Activated CD8-positive, alpha-beta memory T cell treated with anti-CD3 and anti-CD28 coated beads for 24 hours (primary cell): ENCODE data around the gene PIGQ.
A peak's percentile ranks its signal among the peaks of the same experiment; 100 is the strongest.

ENCODE experiments used
- DNase-seq: peaks from one replicate; pipeline ENCODE4 v3.0.0-alpha.2; 2020

PIGQ gene

DNA sequence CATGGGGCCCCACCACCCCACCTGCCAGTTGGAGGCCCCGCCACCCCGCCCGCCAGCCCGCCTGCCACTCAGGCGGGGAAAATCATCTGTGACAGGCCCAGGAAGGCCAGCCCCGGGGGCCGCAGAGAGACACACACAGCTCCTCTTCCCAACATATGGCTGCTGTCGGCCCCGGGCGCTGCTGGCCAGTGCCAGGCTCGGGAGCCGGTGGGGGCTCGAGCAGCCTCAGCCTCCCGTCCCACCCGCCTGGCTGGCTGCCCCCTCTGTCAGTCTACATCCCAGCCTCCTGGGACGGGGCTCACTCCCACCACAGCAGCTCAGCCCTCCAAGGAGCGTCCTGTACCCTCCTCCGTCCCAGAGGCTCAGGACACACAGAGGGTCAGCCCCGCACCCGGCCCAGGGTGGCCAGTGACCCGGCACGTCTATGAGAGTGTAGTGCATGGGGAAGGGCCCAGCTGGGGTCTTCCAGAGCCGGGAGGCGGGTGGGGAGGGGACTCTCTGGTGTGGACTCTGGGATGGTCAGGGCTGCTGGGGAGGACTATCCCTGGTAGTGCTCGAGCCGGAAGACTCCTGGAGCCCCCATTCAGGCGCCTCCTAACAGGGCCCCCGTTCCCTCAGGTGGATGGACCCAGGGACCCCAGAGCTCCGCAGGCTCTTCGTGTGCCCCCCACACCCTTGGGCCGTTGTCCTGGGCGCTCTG, 13.1 kb upstream of the PIGQ start:
- DNase-seq = no peak

DNA sequence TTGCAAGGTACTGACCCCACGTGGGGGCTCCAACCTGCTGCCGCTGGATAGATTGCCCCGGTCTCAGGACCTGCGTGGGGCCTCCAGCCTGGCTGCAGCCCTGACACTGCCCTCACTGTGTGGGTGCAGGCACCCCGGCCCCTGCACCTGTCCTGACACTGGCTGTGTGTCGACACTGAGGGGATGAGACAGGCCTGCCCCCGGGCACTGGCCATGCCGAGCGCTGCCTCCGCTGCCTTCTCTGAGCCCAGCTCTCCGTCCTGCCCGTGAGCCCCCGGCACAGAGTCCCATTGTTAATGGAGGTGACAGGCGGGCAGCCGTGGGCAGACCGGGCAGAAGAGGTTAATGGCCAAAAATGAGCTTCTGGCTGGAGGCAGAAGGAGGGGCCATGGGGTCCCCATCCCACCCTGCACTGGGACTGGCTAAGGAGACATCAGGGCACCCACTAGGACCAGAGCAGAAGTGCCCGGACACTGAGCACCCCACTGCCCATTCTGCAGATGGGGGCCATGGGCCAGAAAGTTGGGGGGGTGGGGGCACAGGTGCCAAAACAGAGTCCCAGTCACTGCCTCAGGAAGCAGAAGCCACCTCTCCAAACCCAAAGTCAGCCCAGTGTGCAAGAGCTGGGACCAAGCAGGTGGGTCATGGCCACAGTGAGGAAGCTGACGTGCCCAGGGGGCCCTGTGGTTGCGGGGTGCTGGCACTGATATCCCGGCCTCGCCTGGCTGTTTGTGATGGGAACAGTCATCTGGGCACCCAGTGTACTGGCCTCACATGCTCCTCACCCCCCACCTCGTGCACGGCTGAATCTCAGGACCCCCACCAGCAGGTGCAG, 12.1 kb upstream of the PIGQ start:
- DNase-seq = no peak

GRCh38 chr16:558298-559020, 11.3 kb upstream of the PIGQ start:
- no peak for DNase-seq

DNA sequence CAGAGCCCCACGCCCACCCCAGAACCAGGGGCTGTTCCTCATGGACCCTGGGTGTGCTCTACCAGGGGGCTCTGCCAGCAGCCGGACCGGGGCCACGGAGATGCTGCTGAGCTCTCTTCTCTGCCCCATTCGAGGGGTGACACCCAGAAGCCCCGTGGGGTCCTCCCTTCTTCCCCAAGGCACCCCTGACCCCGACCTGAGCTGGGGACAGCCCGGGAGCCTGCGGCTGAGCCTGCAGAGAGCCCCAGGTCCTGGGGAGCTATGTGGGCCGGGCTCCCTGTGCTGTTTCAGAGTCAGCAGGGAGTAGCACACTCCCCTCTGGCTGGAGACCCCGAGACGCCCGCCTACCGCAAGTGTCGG, 10.8 kb upstream of the PIGQ start:
- no peak for DNase-seq

- no peak for DNase-seq
These were observed 10.2 kb upstream of the PIGQ start for GRCh38 chr16:559411-560203.

DNA sequence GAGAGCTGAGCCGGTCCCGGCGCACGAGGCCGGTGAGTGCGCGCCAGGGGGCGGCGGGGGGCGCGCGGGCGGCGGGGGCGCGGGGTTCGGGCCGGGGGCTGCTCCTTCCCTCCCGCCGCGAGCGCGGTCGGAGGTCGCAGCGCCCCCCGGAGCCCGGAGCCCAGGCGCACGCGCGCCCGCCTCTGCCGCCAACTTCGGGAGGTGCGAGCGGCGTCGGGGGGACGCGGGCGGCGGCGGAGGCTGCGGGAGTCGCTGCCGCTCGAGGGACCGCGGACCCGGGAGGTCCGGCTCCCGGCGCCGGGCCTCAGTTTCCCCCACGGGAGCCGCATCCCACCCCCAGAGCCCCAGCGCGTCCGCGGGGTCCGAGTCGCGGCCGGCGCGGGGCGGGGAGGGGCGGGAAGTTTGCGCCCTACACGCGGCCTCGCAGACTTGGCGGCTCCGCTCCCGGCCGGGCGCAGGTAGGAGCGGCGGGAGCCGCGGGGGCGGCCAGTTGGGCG, 9.5 kb upstream of the PIGQ start, which contains the start of gene PRR35:
Gene PRR35, plus strand, starts transcription at position 191 of the 497 bp plus-strand sequence. CDS start 2,901 bp downstream, outside the sequence.
- no peak for DNase-seq

DNA sequence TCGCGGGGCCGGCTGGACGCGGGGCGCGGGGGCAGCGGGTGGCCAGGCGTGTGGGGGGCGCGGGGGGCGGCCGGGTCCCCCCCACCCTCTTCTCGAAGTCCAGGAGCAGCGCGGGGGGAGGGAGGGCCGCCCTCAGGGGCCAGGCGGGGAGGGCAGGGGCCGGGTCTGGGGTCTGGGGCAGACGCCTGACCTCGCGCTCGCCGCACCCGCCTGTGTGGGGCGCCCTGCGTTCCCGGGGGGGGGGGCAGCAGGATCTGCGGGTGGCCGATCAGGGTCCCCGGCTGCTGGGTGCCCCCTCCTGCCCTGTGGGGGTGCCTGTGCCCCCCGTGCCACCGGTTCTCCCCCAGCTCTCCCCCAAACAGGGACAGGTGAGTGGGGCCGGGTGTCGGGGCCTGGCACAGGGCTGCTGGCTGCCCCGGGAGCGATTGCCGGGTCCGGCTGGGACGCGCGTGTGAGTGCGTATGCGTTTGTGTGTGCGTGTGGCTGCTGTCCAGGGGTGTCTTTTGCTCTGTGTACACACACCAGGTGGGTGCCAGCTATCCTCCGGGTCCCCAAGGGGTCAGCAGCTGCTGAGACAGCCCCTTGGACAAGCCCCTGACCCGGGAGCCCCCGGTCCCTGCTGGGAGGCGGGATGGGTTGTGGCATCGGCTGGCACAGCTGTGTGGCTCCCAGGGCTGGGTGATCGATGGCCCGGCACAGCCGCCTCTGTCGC, 8.9 kb upstream of the PIGQ start:
- DNase-seq = no peak

DNA sequence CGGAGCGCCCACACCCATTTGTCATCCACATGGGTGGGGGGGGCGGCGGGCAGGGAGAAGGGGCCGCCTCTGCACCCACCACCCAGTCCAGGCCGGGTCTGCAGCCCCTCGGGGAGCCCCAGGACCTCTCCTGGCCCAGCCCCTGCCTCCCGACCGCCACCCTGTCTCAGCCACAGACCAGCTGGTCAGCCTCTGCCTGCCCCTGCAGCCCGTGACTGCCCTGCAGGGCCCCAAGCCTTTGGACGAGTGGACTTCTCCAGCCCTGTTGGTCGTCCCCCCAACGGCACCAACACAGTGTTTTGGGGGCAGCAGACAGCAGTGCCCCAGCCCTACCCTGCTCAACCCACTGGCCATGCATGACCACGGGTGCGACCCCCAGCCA, 8.4 kb upstream of the PIGQ start:
- DNase-seq = no peak

GRCh38 chr16:561957-562938, 7.5 kb upstream of the PIGQ start:
- no peak for DNase-seq

DNA sequence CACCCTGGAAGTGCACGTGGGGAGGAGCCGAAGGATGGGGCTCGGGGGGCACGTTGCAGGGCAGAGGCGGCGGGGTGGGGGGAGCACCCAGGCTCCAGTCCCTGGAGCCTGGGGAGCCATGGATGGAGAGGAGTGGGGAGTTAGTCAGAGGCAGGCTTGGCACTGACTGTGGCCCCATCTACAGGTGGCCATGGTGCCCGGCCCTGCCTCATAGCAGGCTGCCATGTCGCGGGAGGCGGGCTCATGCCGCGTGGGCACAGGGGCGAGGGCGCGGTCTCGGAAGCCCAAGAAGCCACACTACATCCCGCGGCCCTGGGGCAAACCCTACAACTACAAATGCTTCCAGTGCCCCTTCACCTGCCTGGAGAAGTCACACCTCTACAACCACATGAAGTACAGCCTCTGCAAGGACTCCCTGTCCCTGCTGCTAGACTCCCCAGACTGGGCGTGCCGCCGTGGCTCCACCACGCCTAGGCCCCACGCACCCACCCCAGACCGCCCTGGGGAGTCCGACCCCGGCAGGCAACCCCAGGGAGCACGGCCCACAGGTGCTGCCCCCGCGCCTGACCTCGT, 6.6 kb upstream of the PIGQ start:
- DNase-seq = no peak

DNA sequence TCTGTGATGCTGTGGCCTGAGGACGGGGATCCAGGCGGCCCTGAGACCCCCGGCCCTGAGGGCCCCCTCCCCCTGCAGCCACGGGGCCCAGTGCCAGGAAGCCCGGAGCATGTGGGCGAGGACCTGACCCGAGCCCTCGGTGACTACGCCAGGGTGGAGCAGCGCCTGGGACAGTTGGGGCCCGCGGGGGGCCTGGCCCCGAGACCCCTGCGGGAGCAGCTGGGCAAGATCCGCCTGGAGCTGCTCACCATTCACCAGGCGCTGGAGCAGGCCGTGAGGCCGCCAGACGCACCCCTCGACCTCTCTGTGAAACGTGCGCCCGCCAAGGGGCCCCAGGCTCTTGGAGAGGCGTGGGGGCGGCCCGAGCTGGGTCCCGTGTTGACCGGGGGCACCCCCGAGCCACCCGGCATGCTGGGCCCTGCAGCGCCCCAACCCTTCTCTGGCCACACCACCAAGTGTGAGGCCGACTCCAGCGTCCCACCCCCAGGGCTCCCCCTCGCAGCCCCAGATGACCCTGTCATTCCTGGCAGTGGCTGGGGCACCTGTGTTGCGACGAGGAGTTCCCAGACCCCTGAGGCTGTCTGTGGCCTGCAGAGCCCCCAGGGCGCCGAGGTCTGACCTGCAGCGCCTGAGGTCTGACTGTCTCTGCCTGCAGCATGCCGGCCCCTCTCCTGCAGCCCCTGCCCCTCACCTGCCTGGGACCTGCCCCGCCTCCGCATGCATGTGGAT, 4.9 kb upstream of the PIGQ start:
- DNase-seq = no peak

DNA sequence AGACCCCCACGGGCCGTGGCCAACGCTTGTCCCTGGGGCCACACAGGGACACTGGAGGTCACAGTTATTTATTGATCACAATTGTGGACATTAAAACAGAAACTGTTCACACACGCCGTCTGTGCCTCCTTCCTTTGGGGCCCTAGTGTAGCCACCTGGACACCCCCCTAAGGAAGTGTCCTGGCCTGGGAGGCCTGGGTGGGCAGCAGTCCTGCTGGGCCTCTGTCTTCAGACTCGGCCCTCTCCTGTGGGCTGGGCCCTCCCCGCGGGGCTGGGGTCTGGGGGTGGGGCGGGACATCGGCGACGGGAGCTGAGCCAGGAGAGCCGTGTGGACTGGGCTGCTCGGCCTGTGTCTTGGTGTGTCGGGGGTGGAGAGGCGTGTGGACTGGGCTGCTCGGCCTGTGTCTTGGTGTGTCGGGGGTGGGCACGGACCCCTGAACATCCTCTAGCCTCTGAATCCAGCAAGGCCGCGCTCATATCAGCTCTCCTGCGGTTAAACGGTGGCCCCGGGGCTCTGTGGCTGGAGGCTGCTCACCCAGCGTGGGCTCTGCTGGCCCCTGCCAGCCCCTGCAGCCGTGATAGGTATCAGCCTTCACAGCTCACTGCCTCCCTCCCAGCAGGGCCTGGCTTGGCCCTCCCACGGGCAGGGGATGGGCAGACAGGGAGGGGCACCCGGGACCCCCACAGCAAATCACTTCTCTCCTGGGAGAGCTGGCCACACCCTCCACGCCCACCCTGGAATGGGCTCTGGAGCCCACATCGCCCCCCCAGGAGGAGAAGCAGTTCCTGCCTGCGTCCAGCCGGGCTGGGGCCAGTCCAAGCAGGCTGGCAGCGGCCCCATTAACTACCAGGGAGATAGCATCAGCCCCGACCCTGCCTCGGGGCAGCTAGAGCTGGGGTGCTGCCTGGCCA, 4.1 kb upstream of the PIGQ start:
- DNase-seq = no peak

DNA sequence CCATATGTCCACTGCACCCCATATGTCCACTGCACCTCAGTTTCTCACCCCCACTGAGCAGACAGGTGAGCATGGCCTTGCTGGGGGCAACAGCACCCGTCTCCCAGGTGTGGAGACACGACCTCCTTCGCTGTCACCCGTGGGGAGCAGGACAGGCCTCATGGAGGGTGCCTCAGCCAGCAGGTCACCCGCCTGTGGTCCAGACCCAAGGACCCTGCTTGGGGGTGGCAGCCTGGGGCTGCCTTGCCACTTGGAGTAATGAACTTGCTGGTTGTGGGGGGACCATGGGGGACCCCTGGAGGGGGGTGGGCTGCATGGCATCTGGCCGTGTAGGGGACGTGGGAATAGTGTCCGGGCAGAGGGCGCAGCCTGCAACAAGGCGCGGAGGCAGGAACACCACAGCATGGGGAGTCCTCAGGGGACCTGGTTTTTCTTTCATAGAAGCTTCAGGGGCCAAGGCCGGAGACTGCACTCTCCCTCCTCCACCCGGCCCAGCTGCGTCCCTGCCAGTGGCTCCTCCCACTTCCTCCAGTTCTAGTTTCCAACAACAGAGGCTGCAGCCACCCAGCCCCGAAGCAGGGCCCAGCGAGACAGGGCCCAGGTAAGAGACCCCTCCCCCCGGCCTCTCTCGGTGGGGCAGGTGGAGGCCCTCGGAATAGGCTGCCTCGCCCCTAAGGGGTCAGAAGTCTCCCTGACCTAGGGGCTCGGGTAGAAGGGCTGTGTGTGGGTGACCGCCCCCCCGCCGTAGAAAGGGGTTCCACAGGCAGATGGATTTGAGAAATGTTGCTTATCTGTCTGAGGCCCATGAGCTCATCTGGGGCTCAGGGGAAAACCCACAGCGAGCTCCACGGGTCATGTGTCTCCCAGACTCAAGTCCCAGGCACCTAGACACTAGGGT, 3.0 kb upstream of the PIGQ start, which contains the start of gene NHLRC4:
Gene NHLRC4, plus strand, starts transcription at position 531 of the 898 bp plus-strand sequence. CDS start 1,043 bp downstream, outside the sequence.
- peak; percentile 72 for DNase-seq

- DNase-seq = no peak
These were observed 2.2 kb upstream of the PIGQ start for GRCh38 chr16:567373-568256.

DNA sequence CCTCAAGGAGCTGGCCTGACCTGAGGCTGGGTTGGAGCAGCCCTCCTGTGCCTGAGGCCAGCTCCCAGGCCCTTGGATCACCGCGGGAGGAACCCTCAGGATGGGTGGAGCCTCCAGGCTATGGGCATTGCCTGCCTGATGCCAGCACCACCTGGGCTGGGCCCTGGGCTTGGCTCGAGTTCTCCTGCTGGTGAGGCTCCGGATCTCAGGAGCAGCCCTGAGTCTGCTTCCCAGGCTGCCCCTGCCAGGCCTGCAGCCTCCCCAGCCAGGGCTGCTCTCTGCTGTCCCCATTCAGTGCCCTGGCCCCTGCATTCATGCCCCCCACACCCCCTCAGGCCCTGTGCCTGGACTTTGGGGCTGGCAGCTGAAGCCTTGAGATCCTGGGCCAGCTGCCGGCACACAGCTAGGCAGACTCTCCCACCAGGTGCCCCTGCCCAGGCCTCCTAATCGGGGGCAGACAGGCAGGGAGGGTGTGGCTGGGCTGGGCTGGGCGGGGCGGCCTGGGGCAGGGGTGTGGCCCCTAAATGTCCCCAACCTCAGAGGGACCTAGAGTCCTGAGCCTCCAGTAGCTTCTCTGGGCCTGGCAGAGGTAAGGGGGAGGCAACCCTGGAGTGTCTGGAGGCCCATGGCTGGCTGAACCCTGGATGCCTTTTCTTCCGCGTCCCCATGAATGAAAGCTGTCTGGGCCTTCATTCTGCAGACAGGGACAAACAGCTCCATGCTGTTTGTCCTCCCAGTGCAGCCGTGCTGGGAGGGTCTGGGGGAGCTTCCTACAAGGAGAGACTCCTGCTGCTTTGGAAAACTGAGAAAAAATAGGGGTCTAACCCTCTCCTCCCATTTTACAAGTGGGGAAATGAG, 1.1 kb upstream of the PIGQ start:
- DNase-seq = no peak
